Inferior parietal cortex (tissue), 1 donor: ENCODE measurements around the gene P2RY6.

Experiments used
- DNase-seq: peaks from one replicate; pipeline ENCODE4 v3.0.0-alpha.2; 2016; ENCODE audit errors: extremely low spot score

The P2RY6 gene

DNA sequence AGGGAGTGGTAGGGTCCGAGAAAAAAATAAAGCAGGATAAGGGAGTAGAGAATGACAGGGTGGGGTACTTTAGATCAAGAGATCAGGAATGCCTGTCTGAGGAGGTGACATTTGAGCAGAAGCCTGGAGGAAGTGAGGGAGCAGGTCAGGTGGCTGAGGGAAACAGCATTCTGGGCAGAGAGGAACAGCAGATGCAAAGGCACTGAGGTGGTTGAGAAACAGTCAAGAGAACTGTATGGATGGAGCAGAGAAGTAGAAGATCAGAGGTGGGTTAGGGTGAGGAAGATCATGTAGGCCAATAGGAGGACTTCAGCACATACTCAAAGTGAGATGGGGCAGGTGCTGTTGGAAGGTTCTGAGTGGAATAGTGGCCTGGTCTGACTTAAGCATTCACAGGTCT is 44.3 kb downstream of the P2RY6 start:
- no peak for DNase-seq

GRCh38 chr11:73317373-73317772 is 45.2 kb downstream of the P2RY6 start:
- DNase-seq, result peak; percentile 60

GRCh38 chr11:73317803-73318202 is 45.7 kb downstream of the P2RY6 start:
- no peak for DNase-seq

DNA sequence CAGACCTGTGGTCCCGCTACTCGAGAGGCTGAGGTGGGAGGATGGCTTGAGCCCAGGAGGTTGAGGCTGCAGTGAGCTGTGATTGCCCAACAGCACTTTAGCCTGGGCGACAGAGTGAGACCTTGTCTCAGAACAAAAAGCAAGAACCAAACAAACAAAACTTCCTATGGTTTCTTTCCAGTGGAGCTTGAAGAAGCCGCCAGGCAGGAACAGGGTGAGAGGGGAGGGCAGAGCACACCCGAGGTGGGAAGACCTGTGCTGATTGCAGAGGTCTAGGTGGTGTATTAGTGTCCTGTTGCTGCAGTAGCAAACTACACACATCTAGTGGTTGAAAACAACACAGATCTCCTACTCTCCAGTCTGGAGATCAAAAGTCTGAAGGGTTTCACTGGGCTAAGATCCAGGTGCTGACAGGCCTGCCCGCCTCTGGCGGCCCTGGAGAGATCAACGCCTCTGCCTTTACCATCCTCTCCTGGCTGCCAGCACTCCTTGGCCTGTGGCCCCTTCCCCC is 46.4 kb downstream of the P2RY6 start:
- DNase-seq, result no peak

GRCh38 chr11:73320763-73321603 is 48.8 kb downstream of the P2RY6 start:
- no peak for DNase-seq

GRCh38 chr11:73321604-73322381 is 49.7 kb downstream of the P2RY6 start:
- DNase-seq, result no peak

DNA sequence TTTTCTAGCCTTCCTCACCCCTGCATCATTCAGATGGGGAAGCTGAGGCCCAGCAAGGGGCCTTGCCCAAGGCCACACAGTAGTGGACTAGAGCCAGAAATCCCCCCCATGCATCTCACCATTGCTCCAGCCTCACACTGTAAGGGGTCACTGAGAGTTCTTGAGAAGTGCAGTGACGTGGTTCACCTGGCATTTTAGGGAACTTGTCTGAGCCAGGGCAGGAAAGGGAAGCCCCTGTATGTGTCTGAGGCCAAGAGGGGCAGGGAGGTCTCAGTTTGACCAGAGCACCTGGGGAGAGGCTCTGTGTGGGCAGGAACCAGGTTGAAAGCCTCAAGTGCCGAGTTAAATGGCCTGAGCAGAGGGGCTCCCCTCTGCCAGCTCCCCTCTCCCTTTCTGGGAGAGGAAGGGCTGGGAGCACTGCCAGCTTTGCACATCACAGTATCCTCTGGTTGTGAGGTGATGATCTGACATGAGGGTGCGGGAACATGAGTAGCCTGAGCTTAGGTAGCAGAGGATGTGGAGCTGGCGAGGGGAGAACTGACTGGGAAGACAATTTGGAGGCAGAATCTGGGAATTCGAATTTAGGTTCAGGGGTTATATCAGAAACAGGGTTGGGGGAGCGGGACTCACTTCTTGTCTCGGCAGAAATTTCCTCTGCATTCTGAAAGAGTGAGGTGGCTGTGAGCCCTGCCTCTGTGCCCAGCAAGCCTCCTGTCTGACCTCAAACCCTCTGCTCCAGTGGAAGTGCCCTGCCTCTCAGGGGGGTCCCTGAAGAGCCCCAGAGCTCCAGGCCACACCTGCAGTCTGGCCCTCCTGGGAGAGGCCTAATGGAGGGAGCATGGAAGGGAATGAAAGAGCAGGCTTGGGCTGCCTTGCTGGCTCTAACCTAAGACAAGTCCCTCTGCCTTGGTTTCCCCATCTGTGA is 50.5 kb downstream of the P2RY6 start:
- DNase-seq, result no peak

- DNase-seq, result no peak
These were observed 51.3 kb downstream of the P2RY6 start for GRCh38 chr11:73323464-73323863.

DNA sequence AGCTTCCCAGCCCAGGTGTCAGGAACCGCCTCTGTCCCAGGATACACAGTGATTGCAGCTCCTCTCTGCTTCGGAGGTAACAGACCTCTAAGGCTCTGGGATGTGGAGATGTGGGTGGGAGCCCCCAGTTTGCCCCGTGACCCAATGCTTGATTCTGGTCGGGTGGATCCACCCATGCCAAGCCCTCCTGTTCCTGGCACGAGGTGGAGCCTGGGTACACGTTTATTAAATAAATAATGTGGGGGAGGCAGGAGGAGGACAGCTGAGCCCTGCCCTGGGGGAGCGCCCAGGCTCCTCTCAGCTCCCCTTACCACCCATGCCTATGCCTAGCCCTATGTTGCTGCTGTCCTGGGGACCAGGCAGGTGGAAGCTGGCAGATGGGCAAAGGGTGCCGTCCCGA is 52.0 kb downstream of the P2RY6 start:
- no peak for DNase-seq

GRCh38 chr11:73324665-73325035 is 52.5 kb downstream of the P2RY6 start:
- DNase-seq, result no peak

DNA sequence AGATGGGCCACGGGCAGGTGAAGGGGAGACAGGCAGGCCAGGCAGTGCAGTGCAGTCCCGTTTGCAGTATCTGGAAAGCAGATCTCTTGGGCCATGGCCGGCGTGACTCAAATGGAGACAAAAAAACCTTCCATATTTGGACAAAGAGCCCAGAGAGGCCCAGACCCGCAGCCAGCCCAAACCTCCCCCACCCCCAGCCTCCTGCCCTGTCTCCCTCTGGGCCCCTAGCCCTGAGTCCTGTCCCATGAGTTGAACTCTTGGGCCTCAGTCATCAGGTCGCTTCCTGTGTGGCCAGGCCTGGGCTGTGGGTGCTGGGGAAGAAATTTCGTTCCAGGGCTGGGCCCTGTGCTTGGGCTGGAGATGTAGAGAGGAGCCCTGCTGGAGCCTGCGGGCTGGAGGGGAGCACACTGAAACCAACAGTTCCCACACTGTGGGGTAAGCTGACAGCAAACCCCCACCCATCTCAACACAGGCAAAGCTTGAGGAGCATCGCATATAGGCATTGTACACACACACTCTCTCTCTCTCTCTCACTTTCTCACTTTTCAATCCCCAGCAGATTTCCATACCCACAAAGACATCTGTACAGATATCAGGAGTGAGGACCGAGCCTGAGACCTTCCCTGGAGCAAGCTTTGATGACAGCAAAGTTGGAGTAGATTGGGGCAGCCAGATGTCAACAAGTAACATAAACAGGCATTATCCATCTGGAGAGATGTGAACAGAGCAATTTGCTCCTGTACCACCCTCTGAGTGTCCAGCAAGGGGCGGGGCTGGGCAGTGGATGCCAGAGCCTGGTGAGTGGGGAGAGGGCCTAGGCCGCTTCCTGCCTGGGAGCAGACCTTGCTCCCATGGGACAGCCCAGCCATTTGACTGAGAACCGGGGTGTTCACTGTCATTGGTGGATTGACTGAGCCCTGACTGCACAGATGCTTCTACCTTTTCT is 53.2 kb downstream of the P2RY6 start:
- no peak for DNase-seq

- DNase-seq, result no peak
These were observed 55.0 kb downstream of the P2RY6 start for GRCh38 chr11:73326929-73327811.

DNA sequence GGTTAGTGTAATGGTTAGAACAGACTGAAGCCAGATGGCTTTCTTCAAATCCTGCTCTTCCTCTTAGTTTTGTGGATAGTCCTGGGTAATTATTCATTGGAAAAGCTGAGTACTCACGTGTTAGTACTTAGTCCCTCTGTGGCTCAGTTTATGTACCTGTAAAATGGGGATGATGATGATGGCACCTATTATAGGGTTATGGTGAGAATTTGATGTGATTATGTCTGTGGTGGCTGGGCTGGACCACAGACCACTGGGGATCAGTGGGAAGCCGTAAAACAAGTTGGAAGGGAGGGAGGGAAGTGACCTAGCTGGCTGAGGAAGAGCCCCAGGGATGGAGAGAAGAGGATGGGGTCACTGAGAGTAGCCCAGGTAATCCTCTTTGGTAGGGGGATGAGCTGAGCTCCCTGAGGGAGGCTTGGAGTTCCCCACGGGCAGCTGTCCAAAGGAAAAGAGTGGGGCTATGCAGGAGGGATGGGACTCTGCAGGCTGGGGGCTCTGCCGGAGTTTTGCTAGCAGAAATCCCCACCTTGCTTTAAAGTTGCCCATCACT is 55.8 kb downstream of the P2RY6 start:
- DNase-seq, result no peak

- no peak for DNase-seq
These were observed 58.5 kb downstream of the P2RY6 start for GRCh38 chr11:73330569-73331093.

DNA sequence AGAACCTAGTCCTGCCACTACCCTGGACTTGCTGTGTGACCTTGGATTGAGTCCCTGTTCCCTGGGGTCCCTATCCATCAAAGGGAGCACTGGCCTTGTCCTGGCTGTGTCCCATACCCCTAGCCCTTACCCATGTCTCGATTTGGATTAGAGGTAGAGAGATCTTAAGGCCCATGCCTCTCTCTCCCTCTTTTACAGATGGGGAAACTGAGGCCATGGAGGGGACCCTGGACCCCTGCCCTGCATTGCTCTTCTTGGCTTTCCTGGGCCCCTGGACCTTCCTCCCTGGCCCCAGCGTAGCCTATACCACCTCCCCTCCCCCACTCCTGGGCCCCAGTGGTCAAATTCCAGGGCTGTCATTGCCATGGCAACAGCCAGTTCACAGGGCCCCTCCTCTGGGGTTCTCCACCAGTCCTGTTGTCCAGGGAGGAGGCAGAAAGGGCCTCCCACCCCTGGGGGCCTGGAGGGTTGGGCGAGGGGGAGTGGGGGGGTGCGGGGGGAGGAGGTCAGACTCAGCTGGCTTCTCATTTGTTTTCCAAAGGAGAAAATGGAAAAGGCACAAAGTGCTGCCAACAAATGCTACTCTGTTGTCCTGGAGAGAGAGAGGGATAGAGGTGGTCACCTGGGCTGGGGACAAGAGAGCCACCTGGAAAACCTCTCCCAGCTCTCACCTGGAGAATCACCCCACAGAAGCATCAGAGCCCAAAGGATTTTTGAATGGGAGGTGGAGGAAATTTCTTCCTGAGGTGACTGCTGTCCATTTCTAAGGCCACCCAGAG is 59.2 kb downstream of the P2RY6 start:
- DNase-seq, result no peak

- DNase-seq, result no peak
These were observed 61.0 kb downstream of the P2RY6 start for GRCh38 chr11:73333173-73333572.

DNA sequence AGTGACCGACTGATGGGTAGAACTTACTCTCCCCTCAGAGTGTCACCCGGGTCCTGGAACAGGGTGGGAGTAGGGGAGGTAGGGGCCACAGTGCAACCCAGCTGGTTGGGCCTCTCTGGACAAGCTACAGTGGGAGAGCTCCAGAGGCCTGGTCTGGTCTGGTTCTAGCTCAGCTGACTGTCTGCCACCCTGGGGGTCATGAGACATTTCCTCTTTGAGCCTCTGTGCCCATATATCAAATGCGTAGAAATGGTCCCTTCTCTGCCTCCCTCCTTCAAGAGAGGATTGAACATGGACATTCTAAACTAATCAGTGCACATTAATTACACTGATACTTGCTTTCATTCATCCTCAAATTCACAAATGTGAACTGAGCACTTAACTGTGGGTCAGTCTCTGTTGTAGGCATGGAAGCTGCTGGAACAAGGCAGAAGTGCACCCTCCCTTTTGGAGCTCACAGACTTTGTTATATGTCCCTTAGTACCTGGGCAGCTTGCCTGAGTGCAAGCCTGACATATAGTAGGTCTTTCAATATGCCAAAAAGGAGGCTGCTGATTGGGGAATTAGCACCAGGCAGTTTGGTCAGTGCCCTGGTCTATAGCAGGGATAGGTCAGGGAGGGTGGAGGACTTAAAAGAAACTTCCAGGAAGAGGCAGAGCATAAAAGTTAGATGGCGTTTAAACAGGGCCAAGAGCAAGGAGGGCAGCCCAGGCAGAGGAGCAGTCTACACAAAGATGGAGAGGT is 61.7 kb downstream of the P2RY6 start:
- DNase-seq, result no peak
